Measurements from ENCODE around the gene TEDC1.

Gene TEDC1

GRCh38 chr14:105486163-105486973 lies 4.7 kb upstream of the TEDC1 start, which contains the start of gene CRIP1:
Gene CRIP1 (plus strand): TSS chr14:105486886. CDS start chr14:105487260, 374 bp downstream.
- peak; percentile 63 for DNase-seq (ENCODE audit: low spot score)
- TF ChIP-seq CTCF (IDR thresholded peaks at IDR 0.05; ENCODE audit: extremely low read depth, missing control alignments), result no peak

GRCh38 chr14:105486974-105487448 lies 4.0 kb upstream of the TEDC1 start:
- no peak for DNase-seq (ENCODE audit: low spot score)
- no peak for TF ChIP-seq CTCF (IDR thresholded peaks at IDR 0.05; ENCODE audit: extremely low read depth, missing control alignments)

- TF ChIP-seq CTCF (IDR thresholded peaks at IDR 0.05; ENCODE audit: extremely low read depth, missing control alignments), result no peak
- no peak for DNase-seq (ENCODE audit: low spot score)
These were observed 3.5 kb upstream of the TEDC1 start for GRCh38 chr14:105487449-105487985.

GRCh38 chr14:105487986-105488777 lies 2.9 kb upstream of the TEDC1 start:
- TF ChIP-seq CTCF (IDR thresholded peaks at IDR 0.05; ENCODE audit: extremely low read depth, missing control alignments), result no peak
- DNase-seq (ENCODE audit: low spot score), result no peak

- DNase-seq (ENCODE audit: low spot score), result no peak
- TF ChIP-seq CTCF (IDR thresholded peaks at IDR 0.05; ENCODE audit: extremely low read depth, missing control alignments), result no peak
These were observed 2.1 kb upstream of the TEDC1 start for GRCh38 chr14:105488781-105489541.

- peak; percentile 44 for TF ChIP-seq CTCF (IDR thresholded peaks at IDR 0.05; ENCODE audit: extremely low read depth, missing control alignments)
- peak; percentile 90 for DNase-seq (ENCODE audit: low spot score)
These were observed 1.3 kb upstream of the TEDC1 start for GRCh38 chr14:105489542-105490266.

Measured in GM20000 (cell line).